Right lobe of liver (tissue), 6 donors: ENCODE data around the gene FBXO38. TPM values are rescaled to one million over a fixed set of nuclear protein-coding genes. Genes with fewer than 3 reads are reported as not detected.

Experiments
- ATAC-seq, 4 donors: fragments of 200-7000 bp; cut with Tn5 transposase; one replicate each; pipeline ENCODE4 v1.9.1; 2020; ENCODE audit warnings: mild to moderate bottlenecking in 4 of 4, moderate library complexity in 4 of 4
- DNase-seq, 3 donors: peaks; one replicate each; pipeline ENCODE4 v3.0.0-alpha.2; 2020
- H3K27ac ChIP-seq, 3 donors: fragments of 200-600 bp; one replicate each; pipeline ENCODE4 v1.8.0; 2022
- H3K27me3 ChIP-seq, 2 donors: fragments of 200-600 bp; one replicate each; pipeline ENCODE4 v1.8.0; 2022
- H3K36me3 ChIP-seq, 4 donors: fragments of 200-600 bp; sonication (generic) in 1 of 4; one replicate each; pipeline versions ENCODE4 v1.5.1 to v1.8.0; 2017 to 2022; ENCODE audit warnings: control low read depth in 1 of 4
- H3K4me1 ChIP-seq, 4 donors: fragments of 200-600 bp; sonication (generic) in 1 of 4; one replicate each; pipeline versions ENCODE4 v1.5.1 to v1.8.0; 2017 to 2022; ENCODE audit warnings: control low read depth in 1 of 4
- H3K4me3 ChIP-seq, 3 donors: fragments of 200-600 bp; one replicate each; pipeline ENCODE4 v1.8.0; 2022
- H3K9me3 ChIP-seq, 4 donors: fragments of 200-600 bp; sonication (generic) in 1 of 4; one replicate each; pipeline versions ENCODE4 v1.5.1 to v1.8.0; 2017 to 2022; ENCODE audit warnings: control low read depth in 1 of 4
- POLR2A ChIP-seq: fragments of 450-650 bp; IDR thresholded peaks from one replicate; pipeline ENCODE4 v1.6.1; 2017; ENCODE audit warnings: antibody characterized with exemption, mild to moderate bottlenecking
- WGBS: methylation state at CpG from one replicate; pipeline ENCODE4 v1.1.6; 2018; ENCODE audit warnings: low coverage, low lambda C conversion rate; ENCODE audit not compliant: insufficient coverage; ENCODE audit errors: missing lambda C conversion rate; 5-methylcytosine and 5-hydroxymethylcytosine counted together
- intact Hi-C, 2 donors: fragments of 100-400 bp; cut with DNase I; formaldehyde crosslinking; loops; one replicate each; pipeline versions ENCODE4 v1.11.2 to v1.14.1; 2022
- long read RNA-seq: library from polyadenylated mRNA; unstranded; transcript quantifications from one replicate; pipeline ENCODE4 v2.0.0, GENCODE V29; 2019
- total RNA-seq, 6 experiments: library from RNA; depleted of rRNA in 2 of 6; stranded (reverse); fragments of >200 nt in 2 of 6; fragmentation: NEBNext Ultra II Directional in 3 of 6; extraction: Animal tissue kit (Norgen Biotek cat#: 25700) in 3 of 6; gene quantifications; one replicate each; pipeline versions ENCODE4 v1.1.0 to v1.2.4, GENCODE V29; 2016 to 2023
- TF ChIP-seq, protein P1 (sequence below), 4 donors: fragments of 200-600 bp in 3 of 4; fragments of 450-650 bp in 1 of 4; IDR thresholded peaks; one replicate each; pipeline versions ENCODE4 v1.5.1 to v1.8.0; 2016 to 2022; ENCODE audit warnings: antibody characterized with exemption in 4 of 4, mild to moderate bottlenecking in 2 of 4
- donor health status: DM: no; HTN: yes; CAD: no.
- donor health status: DM: no; HTN: no; CAD: no.
- donor health status: DM: no; HTN: no; CAD: no.
- donor health status: DM: no; HTN: yes; CAD: no.
- donor health status: DM: no; HTN: yes; CAD: no.

FBXO38 gene, protein sequence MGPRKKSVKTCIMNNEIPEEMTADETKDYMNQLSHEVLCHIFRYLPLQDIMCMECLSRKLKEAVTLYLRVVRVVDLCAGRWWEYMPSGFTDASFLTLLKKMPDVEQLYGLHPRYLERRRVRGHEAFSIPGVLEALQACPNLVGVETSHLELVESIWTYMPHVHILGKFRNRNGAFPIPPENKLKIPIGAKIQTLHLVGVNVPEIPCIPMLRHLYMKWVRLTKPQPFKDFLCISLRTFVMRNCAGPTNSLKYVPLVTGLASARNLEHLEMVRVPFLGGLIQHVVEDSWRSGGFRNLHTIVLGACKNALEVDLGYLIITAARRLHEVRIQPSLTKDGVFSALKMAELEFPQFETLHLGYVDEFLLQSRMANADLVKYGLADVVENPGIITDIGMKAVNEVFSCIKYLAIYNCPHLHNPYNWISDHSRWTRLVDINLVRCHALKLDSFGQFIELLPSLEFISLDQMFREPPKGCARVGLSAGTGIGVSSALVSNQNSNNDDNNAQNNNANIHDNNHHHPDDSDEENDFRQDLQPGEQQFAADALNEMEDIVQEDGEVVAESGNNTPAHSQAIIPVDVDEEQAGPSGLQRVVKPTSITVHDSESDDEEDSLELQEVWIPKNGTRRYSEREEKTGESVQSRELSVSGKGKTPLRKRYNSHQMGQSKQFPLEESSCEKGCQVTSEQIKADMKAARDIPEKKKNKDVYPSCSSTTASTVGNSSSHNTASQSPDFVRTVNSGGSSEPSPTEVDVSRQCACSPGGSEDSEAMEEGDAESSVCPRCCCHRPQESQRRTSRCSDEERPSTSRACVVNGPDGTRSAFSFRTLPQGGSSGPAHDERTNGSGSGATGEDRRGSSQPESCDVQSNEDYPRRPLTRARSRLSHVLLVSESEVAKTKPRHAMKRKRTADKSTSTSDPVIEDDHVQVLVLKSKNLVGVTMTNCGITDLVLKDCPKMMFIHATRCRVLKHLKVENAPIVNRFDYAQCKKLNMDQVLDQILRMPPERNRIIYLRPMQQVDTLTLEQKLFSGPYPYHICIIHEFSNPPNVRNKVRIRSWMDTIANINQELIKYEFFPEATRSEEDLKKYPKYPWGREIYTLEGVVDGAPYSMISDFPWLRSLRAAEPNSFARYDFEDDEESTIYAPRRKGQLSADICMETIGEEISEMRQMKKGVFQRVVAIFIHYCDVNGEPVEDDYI
- 10 to 100 TPM; 21.1 to 34.9 (median 23.6) TPM for total RNA-seq
- long read RNA-seq, partial matches to known transcripts, result 0 of 1 reads
- long read RNA-seq, other reads (novel, unspliced or antisense), result 1 of 1 reads

DNA sequence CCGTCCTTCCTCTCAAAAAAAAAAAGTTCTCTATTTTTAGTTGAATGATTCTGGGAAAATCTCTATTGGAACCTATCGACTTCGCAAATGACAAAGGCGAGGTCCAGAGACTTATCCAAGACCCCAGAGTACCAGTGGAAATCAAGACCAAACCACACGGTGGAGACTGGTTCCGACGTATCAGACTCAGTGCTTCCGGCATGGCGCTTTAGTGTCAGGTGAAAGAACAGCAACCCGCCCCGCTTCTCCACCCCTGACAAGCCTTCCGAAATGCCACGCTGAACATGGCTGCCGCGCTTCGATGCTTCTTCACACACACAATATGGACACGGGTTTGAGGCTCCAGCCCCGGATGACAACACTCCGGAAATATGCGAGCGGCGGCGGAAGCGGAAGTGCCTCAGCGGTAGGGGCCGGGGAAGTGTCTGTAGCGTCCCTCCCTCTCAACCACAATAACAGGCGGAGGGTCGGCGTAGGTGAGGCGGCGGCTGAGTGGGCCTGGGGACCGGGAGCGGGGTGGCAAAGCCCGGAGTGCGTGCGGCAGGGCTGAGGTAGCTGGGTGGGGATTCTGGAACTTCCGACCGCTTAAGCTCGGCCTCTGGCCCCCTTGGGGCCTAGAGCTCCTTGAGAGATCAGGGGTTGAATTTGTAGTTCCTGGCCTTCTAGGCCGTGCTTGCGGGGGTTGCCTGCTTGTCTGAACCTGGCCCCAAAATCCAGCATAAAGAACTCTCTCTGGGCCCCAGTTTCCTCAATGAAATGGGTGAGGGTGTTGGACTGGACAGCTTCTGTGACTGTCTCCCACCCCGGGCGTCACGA lies at the start of gene FBXO38:
Gene FBXO38 (plus strand): TSS at position 395 of the 816 bp plus-strand sequence. CDS start 10,819 bp downstream, outside the sequence.
- WGBS, result 0% methylated on average over 26 of the region's 45 CpGs

DNA sequence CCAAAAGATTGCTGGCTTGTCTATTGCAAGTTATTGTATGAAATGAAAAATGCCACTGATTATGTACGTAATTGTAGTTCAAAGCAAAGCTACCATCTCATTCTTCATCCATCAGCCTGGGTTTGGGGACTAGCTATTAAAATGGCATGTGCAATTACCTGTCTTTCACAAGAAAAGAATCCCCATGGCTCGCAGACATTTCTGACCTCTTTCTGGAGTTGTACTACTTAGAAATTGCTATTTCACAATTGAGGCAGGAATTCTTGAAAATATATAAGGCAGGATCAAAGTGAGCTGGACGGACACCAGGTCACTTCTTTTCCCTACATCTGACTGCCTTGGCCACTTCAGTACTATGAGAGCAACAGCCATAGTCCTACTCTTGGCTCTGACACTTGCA lies 48.5 kb upstream of the FBXO38 start, which contains the start of gene SPINK9:
Gene SPINK9 (plus strand): TSS at position 301 of the 400 bp plus-strand sequence. CDS start 55 bp downstream, at position 356.
- ATAC-seq (no peak), DNase-seq (no peak)
- H3K27ac ChIP-seq, result no peak within 1 kb of the TSS
- TF ChIP-seq, protein P1, sequence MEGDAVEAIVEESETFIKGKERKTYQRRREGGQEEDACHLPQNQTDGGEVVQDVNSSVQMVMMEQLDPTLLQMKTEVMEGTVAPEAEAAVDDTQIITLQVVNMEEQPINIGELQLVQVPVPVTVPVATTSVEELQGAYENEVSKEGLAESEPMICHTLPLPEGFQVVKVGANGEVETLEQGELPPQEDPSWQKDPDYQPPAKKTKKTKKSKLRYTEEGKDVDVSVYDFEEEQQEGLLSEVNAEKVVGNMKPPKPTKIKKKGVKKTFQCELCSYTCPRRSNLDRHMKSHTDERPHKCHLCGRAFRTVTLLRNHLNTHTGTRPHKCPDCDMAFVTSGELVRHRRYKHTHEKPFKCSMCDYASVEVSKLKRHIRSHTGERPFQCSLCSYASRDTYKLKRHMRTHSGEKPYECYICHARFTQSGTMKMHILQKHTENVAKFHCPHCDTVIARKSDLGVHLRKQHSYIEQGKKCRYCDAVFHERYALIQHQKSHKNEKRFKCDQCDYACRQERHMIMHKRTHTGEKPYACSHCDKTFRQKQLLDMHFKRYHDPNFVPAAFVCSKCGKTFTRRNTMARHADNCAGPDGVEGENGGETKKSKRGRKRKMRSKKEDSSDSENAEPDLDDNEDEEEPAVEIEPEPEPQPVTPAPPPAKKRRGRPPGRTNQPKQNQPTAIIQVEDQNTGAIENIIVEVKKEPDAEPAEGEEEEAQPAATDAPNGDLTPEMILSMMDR (IDR thresholded peaks at IDR 0.05), result no peak
- no peak for TF ChIP-seq POLR2A
- no peaks in the 10 kb centered on the region for H3K4me1 ChIP-seq
- 92% methylated on average over 3 of the region's 3 CpGs for WGBS
- H3K9me3 ChIP-seq, result no peaks in the 10 kb centered on the region
- intact Hi-C loops, result no loop called here
- H3K36me3 ChIP-seq, result no peaks in the 10 kb centered on the region
- no peak within 1 kb of the TSS for H3K4me3 ChIP-seq
- no peaks in the 10 kb centered on the region for H3K27me3 ChIP-seq

More for the DNA sequence above, at the start of gene FBXO38:
- peak; percentile 98 to 99 (median 99) for ATAC-seq
- H3K4me3 ChIP-seq, result peak within 1 kb of the TSS; percentile 65 to 90 (median 84)
- TF ChIP-seq, protein P1 (IDR thresholded peaks at IDR 0.05), result peak in 3 of 4 donors; percentile 6 to 25 (median 25)
- peak; percentile 84 for TF ChIP-seq POLR2A
- intact Hi-C loops, result no loop called here
- H3K27ac ChIP-seq, result peak within 1 kb of the TSS; percentile 85 to 90 (median 89)
- no peaks in the 10 kb centered on the region for H3K36me3 ChIP-seq
- no peaks in the 10 kb centered on the region for H3K27me3 ChIP-seq
- no peaks in the 10 kb centered on the region for H3K9me3 ChIP-seq
- peak; percentile 95 to 98 (median 97) for DNase-seq
- H3K4me1 ChIP-seq, result peaks cover 0 to 25% (median 6%) of the 10 kb centered on the region in 4 donors

DNA sequence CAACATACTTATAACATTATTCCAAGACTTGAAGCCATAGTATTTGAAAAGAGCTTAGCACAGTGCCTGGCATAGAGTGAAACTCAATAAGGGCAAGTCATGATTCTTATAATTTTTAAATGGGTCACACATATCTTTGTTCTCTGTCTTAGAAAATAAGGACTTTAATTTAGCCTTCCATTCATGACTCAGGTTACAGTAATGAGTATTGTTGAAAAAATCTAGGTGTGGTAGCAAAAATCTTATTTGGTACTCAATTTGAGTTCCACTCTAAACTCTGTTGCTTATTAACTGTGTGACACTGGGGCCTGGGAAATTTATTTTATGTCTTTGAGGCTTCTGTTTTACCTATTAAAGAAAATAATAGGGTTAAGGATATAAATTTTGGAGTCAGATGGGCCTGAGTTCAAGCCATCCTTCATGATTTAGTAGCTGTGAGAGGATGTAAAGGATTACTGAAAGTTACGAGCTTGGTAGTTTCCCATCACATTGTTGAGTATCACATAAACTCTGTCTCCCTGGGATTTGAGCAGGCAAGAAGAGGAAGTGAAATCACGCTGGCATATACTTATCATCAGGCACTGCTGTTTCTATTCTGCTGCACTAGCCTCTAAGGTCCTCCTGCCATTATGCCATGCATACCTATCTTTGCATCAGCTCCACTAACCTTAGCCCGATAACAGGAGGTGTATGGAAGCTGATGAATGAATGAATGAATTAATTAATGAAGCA lies 46.9 kb upstream of the FBXO38 start:
- no peaks in the 10 kb centered on the region for H3K36me3 ChIP-seq
- H3K27ac ChIP-seq, result no peak overlapping the region
- H3K9me3 ChIP-seq, result no peaks in the 10 kb centered on the region
- H3K4me1 ChIP-seq, result no peaks in the 10 kb centered on the region
- no peak for TF ChIP-seq POLR2A
- TF ChIP-seq, protein P1 (IDR thresholded peaks at IDR 0.05), result no peak
- intact Hi-C loops, result no loop called here
- H3K4me3 ChIP-seq, result no peak overlapping the region
- ATAC-seq (no peak), DNase-seq (no peak)
- H3K27me3 ChIP-seq, result no peaks in the 10 kb centered on the region
- WGBS, result 67% methylated on average over 3 of the region's 3 CpGs
